Measurements from ENCODE around the gene STK25.

Gene STK25

GRCh38 chr2:241508240-241509154, at the start of gene STK25:
STK25 (minus strand) TSS chr2:241508584; CDS start chr2:241508035, 549 bp downstream.
- H3K9me3 ChIP-seq (ENCODE audit: severe bottlenecking), result no peaks in the 10 kb centered on the region
- H3K27ac ChIP-seq (ENCODE audit: poor library complexity, severe bottlenecking), result peak within 1 kb of the TSS; percentile 64
- H3K4me3 ChIP-seq (ENCODE audit: severe bottlenecking), result peak within 1 kb of the TSS; percentile 54
- TF ChIP-seq CTCF (IDR thresholded peaks at IDR 0.05; ENCODE audit: poor library complexity, severe bottlenecking), result peak; percentile 18
- DNase-seq (ENCODE audit: low spot score) (peak; percentile 98), ATAC-seq (ENCODE audit: low read depth) (peak; percentile 92)
- H3K36me3 ChIP-seq (ENCODE audit: low read depth), result no peaks in the 10 kb centered on the region
- no peaks in the 10 kb centered on the region for H3K27me3 ChIP-seq (ENCODE audit: insufficient read depth, poor library complexity, severe bottlenecking)
- no peaks in the 10 kb centered on the region for H3K4me1 ChIP-seq (ENCODE audit: insufficient read depth, poor library complexity, severe bottlenecking)

GRCh38 chr2:241556746-241557145, 48.4 kb upstream of the STK25 start:
- TF ChIP-seq CTCF (IDR thresholded peaks at IDR 0.05; ENCODE audit: poor library complexity, severe bottlenecking), result no peak
- H3K9me3 ChIP-seq (ENCODE audit: severe bottlenecking), result no peaks in the 10 kb centered on the region
- H3K4me3 ChIP-seq (ENCODE audit: severe bottlenecking), result no peak overlapping the region
- no peak overlapping the region for H3K27ac ChIP-seq (ENCODE audit: poor library complexity, severe bottlenecking)
- no peaks in the 10 kb centered on the region for H3K27me3 ChIP-seq (ENCODE audit: insufficient read depth, poor library complexity, severe bottlenecking)
- ATAC-seq (ENCODE audit: low read depth), result no peak
- H3K4me1 ChIP-seq (ENCODE audit: insufficient read depth, poor library complexity, severe bottlenecking), result peaks cover 20% of the 10 kb centered on the region
- no peaks in the 10 kb centered on the region for H3K36me3 ChIP-seq (ENCODE audit: low read depth)
- DNase-seq (ENCODE audit: low spot score), result no peak

GRCh38 chr2:241555711-241556110, 47.3 kb upstream of the STK25 start:
- ATAC-seq (ENCODE audit: low read depth) (no peak; the same call in 2 of the 3 replicates), DNase-seq (ENCODE audit: low spot score) (no peak)
- Histone ChIP-seq H3K9me3 (ENCODE audit: severe bottlenecking) (no peaks in the 10 kb centered on the region), H3K27me3 (ENCODE audit: insufficient read depth, poor library complexity, severe bottlenecking) (no peaks in the 10 kb centered on the region), H3K27ac (ENCODE audit: poor library complexity, severe bottlenecking) (peak overlapping the region; percentile 33), H3K4me1 (ENCODE audit: insufficient read depth, poor library complexity, severe bottlenecking) (peaks cover 16% of the 10 kb centered on the region), H3K36me3 (ENCODE audit: low read depth) (no peaks in the 10 kb centered on the region), H3K4me3 (ENCODE audit: severe bottlenecking) (no peak overlapping the region)
- no peak for TF ChIP-seq CTCF (IDR thresholded peaks at IDR 0.05; ENCODE audit: poor library complexity, severe bottlenecking)

- H3K4me1 ChIP-seq (ENCODE audit: insufficient read depth, poor library complexity, severe bottlenecking), result peaks cover 15% of the 10 kb centered on the region
- H3K27me3 ChIP-seq (ENCODE audit: insufficient read depth, poor library complexity, severe bottlenecking), result no peaks in the 10 kb centered on the region
- H3K36me3 ChIP-seq (ENCODE audit: low read depth), result no peaks in the 10 kb centered on the region
- no peak overlapping the region for H3K4me3 ChIP-seq (ENCODE audit: severe bottlenecking)
- TF ChIP-seq CTCF (IDR thresholded peaks at IDR 0.05; ENCODE audit: poor library complexity, severe bottlenecking), result no peak
- H3K27ac ChIP-seq (ENCODE audit: poor library complexity, severe bottlenecking), result peak overlapping the region; percentile 33
- DNase-seq (ENCODE audit: low spot score) (no peak), ATAC-seq (ENCODE audit: low read depth) (no peak)
- no peaks in the 10 kb centered on the region for H3K9me3 ChIP-seq (ENCODE audit: severe bottlenecking)
Measured at GRCh38 chr2:241554610-241555322, 46.4 kb upstream of the STK25 start.

All from RWPE2 (cell line).